Measurements from ENCODE around the gene LUZP1.

DNA sequence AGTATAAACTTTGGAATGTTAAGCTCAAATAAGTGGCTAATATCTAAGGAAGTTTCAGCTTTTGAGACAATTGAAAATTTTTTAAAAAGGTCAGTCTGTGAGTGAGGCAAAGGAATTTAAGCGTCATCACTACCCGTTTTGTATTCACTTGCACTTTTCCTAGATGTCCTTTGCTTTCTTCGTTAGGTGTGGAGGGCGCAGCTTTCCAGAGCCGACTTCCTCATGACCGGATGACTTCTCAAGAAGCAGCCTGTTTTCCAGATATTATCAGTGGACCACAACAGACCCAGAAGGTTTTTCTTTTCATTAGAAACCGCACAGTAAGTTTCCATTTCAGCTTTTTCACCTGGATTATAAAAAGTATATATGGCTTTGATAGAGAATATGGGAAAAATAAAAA lies 118.5 kb downstream of the LUZP1 start:
- TF ChIP-seq, protein P1, sequence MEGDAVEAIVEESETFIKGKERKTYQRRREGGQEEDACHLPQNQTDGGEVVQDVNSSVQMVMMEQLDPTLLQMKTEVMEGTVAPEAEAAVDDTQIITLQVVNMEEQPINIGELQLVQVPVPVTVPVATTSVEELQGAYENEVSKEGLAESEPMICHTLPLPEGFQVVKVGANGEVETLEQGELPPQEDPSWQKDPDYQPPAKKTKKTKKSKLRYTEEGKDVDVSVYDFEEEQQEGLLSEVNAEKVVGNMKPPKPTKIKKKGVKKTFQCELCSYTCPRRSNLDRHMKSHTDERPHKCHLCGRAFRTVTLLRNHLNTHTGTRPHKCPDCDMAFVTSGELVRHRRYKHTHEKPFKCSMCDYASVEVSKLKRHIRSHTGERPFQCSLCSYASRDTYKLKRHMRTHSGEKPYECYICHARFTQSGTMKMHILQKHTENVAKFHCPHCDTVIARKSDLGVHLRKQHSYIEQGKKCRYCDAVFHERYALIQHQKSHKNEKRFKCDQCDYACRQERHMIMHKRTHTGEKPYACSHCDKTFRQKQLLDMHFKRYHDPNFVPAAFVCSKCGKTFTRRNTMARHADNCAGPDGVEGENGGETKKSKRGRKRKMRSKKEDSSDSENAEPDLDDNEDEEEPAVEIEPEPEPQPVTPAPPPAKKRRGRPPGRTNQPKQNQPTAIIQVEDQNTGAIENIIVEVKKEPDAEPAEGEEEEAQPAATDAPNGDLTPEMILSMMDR (IDR thresholded peaks at IDR 0.05) = no peak
- TF ChIP-seq POLR2AphosphoS5 (IDR thresholded peaks at IDR 0.05; ENCODE audit: low read depth, low read length) (no peak), TCF7L2 (IDR thresholded peaks at IDR 0.05; ENCODE audit: low read depth, low read length) (no peak)

Data from Panc1 (cell line).